ENCODE results near the gene GPRIN3.
"Not testable (repeated sequence)": the region's sequence is repeated elsewhere in the genome, so short reads cannot be mapped to it uniquely, and the experiment has no call there.

The GPRIN3 gene

GRCh38 chr4:89216422-89216821 is 91.2 kb downstream of the GPRIN3 start:
- DNase-seq (ENCODE audit: low read depth in 2 of 2) = no peak

GRCh38 chr4:89215736-89216135 is 91.9 kb downstream of the GPRIN3 start:
- no peak for DNase-seq (ENCODE audit: low read depth in 2 of 2)

- no peak for DNase-seq (ENCODE audit: low read depth in 2 of 2)
These were observed 93.3 kb downstream of the GPRIN3 start for GRCh38 chr4:89214308-89214707.

GRCh38 chr4:89213382-89213701 is 94.3 kb downstream of the GPRIN3 start:
- DNase-seq (ENCODE audit: low read depth in 2 of 2) = no peak

- no peak for DNase-seq (ENCODE audit: low read depth in 2 of 2)
These were observed 94.8 kb downstream of the GPRIN3 start for GRCh38 chr4:89212666-89213381.

GRCh38 chr4:89204624-89205023 is 103.0 kb downstream of the GPRIN3 start:
- DNase-seq (ENCODE audit: low read depth in 2 of 2) = no peak

GRCh38 chr4:89203902-89204301 is 103.7 kb downstream of the GPRIN3 start:
- no peak for DNase-seq (ENCODE audit: low read depth in 2 of 2)

GRCh38 chr4:89199394-89199793 is 108.2 kb downstream of the GPRIN3 start:
- not testable (repeated sequence) for DNase-seq (ENCODE audit: low read depth in 2 of 2)

- DNase-seq (ENCODE audit: low read depth in 2 of 2) = no peak
These were observed 109.7 kb downstream of the GPRIN3 start for GRCh38 chr4:89197920-89198319.

GRCh38 chr4:89196745-89197144 is 110.9 kb downstream of the GPRIN3 start:
- DNase-seq (ENCODE audit: low read depth in 2 of 2) = no peak

- no peak for DNase-seq (ENCODE audit: low read depth in 2 of 2)
These were observed 111.4 kb downstream of the GPRIN3 start for GRCh38 chr4:89196056-89196674.

- DNase-seq (ENCODE audit: low read depth in 2 of 2) = no peak
These were observed 113.8 kb downstream of the GPRIN3 start for GRCh38 chr4:89193843-89194242.

All from stimulated activated CD4-positive, alpha-beta T cell treated with anti-CD3 and anti-CD28 coated beads, Interleukin-1b, Interleukin-23, amount 100 ng/mL, for 1 hour (primary cell).